Activated T-cell treated with anti-CD3 and anti-CD28 coated beads, Interleukin-2, amount 50 U/mL, for 4 hours (primary cell): Measurements from ENCODE around the gene WFS1. TPM values are rescaled to one million over a fixed set of nuclear protein-coding genes. Genes with fewer than 3 reads are reported as not detected.

Experiments
- ATAC-seq, 2 donors: fragments of 200-7000 bp; cut with Tn5 transposase; one replicate each; pipeline ENCODE4 v1.10.0; 2021
- DNase-seq: peaks from one replicate; pipeline ENCODE4 v3.0.0-alpha.2; 2020
- H3K27me3 Mint-ChIP-seq: one replicate; pipeline ENCODE4 v1.8.0; 2021; ENCODE audit warnings: low read depth, mixed read lengths
- H3K36me3 Mint-ChIP-seq: one replicate; pipeline ENCODE4 v1.8.0; 2022; ENCODE audit warnings: mixed read lengths; ENCODE audit not compliant: insufficient read depth
- H3K4me1 Mint-ChIP-seq: one replicate; pipeline ENCODE4 v1.8.0; 2021; ENCODE audit warnings: low read depth, mixed read lengths
- H3K4me3 Mint-ChIP-seq: one replicate; pipeline ENCODE4 v1.8.0; 2021; ENCODE audit warnings: mild to moderate bottlenecking, moderate library complexity, mixed read lengths
- H3K9me3 Mint-ChIP-seq: one replicate; pipeline ENCODE4 v1.8.0; 2021; ENCODE audit warnings: mixed read lengths
- total RNA-seq, 3 donors: library from RNA; stranded (reverse); gene quantifications; one replicate each; pipeline ENCODE4 v1.2.1, GENCODE V29; 2021

Gene WFS1
- total RNA-seq, 3 donors from 2014 or later: 7.0 to 7.7 (median 7.3) TPM

DNA sequence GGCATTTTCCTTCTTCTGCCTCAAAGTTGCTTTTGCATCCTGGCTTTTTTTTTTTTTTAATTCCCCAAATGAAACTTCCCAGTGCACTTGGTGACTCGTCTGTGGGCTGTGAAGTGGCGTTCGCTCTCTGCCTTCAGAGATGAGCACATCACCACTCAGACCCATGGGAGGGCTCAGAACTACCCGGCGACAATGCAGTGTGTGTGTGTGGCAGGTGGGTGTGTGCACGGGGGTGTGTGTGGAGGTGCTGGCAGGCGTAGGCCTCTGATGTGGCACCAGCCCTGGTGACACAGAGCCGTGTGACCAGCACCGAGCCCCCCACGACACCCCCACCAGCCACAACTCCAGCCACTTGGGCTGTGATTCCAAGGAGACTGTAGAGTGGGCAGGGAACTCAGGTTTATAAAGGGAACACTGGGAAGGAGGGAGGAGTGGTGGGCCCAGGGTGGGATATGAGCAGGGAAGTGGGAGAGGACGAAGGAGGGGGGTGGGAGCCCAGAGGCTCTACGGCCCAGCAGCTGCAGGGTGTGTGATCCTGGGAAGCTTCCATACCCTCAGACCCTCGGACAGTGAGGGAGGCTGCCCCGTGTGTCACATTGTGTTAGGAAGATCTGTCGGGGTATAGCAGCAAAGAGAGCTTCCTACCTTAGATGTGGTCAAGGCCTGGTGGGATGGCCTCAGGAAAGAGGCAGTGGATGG lies 6.0 kb upstream of the WFS1 start:
- Mint-ChIP-seq H3K27me3 (peaks cover 11% of the 10 kb centered on the region), H3K4me3 (no peak overlapping the region), H3K9me3 (no peaks in the 10 kb centered on the region), H3K4me1 (peaks cover 14% of the 10 kb centered on the region), H3K36me3 (no peaks in the 10 kb centered on the region)
- no peak for DNase-seq
- ATAC-seq: no peak

DNA sequence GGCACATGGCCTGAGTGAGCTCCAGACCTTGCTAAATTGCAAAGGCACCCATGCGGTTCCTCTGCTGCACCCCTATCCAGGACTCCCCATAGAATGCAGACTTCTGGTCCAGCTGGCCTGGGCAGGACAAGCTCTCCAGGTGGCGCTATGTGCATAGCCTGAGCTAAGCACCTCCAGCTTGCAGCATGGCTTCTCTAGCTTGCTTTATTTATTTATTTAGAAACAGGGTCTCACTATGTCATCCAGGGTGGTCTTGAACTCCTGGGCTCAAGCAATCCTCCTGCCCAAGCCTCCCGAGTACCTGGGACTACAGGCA lies 5.5 kb upstream of the WFS1 start:
- Mint-ChIP-seq H3K27me3 (peaks cover 9% of the 10 kb centered on the region), H3K36me3 (no peaks in the 10 kb centered on the region), H3K4me3 (no peak overlapping the region), H3K9me3 (no peaks in the 10 kb centered on the region), H3K4me1 (peaks cover 16% of the 10 kb centered on the region)
- DNase-seq (no peak), ATAC-seq (no peak)

DNA sequence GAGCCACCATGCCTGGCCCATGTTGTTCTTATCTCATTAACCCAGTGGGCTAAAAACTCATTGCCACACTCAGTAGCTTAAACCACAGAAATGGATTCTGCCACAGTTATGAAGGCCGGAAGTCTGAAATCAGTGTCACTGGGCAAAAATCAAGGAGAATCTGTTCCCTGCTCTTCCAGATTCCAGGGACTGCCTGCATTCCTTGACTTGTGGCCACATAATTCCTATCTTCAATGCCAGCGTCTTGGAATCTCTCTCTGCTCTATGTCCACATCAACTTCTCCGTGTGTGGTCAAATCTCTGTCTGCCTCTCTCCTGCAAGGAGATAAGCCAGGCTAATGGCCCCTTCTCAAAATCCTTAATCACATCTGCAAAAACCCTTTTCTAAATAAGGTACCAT lies 4.1 kb upstream of the WFS1 start:
- H3K4me1 Mint-ChIP-seq: peaks cover 20% of the 10 kb centered on the region
- no peaks in the 10 kb centered on the region for H3K9me3 Mint-ChIP-seq
- ATAC-seq (no peak), DNase-seq (no peak)
- H3K27me3 Mint-ChIP-seq: peaks cover 7% of the 10 kb centered on the region
- no peaks in the 10 kb centered on the region for H3K36me3 Mint-ChIP-seq
- H3K4me3 Mint-ChIP-seq: no peak overlapping the region

- no peaks in the 10 kb centered on the region for H3K9me3 Mint-ChIP-seq
- peaks cover 21% of the 10 kb centered on the region for H3K4me1 Mint-ChIP-seq
- H3K36me3 Mint-ChIP-seq: no peaks in the 10 kb centered on the region
- no peak for ATAC-seq
- H3K4me3 Mint-ChIP-seq: no peak overlapping the region
- H3K27me3 Mint-ChIP-seq: peaks cover 6% of the 10 kb centered on the region
- no peak for DNase-seq
Observed at GRCh38 chr4:6267573-6267972, 2.1 kb upstream of the WFS1 start.

- ATAC-seq: peak; percentile 3 to 12
- Mint-ChIP-seq H3K9me3 (no peaks in the 10 kb centered on the region), H3K4me1 (peaks cover 21% of the 10 kb centered on the region), H3K4me3 (peak overlapping the region; percentile 82), H3K27me3 (peaks cover 6% of the 10 kb centered on the region), H3K36me3 (no peaks in the 10 kb centered on the region)
- DNase-seq: no peak
Observed at GRCh38 chr4:6268650-6269615, 717 bp upstream of the WFS1 start.

GRCh38 chr4:6270636-6271121 lies 1.0 kb downstream of the WFS1 start:
- no peaks in the 10 kb centered on the region for H3K36me3 Mint-ChIP-seq
- peak overlapping the region; percentile 84 for H3K4me3 Mint-ChIP-seq
- peaks cover 21% of the 10 kb centered on the region for H3K4me1 Mint-ChIP-seq
- DNase-seq (no peak), ATAC-seq (no peak)
- peaks cover 6% of the 10 kb centered on the region for H3K27me3 Mint-ChIP-seq
- H3K9me3 Mint-ChIP-seq: no peaks in the 10 kb centered on the region

DNA sequence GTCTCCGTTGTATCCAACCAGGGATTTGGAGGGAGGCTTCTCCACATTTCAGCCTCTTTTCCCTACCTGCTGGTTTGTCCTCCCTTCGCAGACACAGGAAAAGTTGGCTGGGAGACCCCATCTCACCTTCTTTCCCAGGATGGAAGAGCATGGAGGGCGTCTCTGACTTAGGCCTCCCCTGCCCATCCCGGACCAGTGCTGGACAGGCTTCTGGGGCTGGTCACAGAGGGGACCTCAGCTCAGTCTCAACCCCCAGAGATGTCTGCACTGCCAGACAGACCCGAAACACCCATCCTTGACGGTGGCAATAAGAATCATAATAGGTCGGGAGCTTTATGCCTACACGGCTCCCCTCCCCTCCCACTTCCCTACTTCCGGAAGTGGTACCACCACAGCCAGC lies 1.6 kb downstream of the WFS1 start:
- peak overlapping the region; percentile 84 for H3K4me3 Mint-ChIP-seq
- H3K27me3 Mint-ChIP-seq: peaks cover 6% of the 10 kb centered on the region
- H3K9me3 Mint-ChIP-seq: no peaks in the 10 kb centered on the region
- no peak for ATAC-seq
- H3K4me1 Mint-ChIP-seq: peaks cover 21% of the 10 kb centered on the region
- DNase-seq: no peak
- no peaks in the 10 kb centered on the region for H3K36me3 Mint-ChIP-seq

- DNase-seq (no peak), ATAC-seq (no peak)
- H3K27me3 Mint-ChIP-seq: peaks cover 6% of the 10 kb centered on the region
- H3K4me3 Mint-ChIP-seq: peak overlapping the region; percentile 67
- H3K9me3 Mint-ChIP-seq: no peaks in the 10 kb centered on the region
- H3K36me3 Mint-ChIP-seq: no peaks in the 10 kb centered on the region
- peaks cover 21% of the 10 kb centered on the region for H3K4me1 Mint-ChIP-seq
Observed at GRCh38 chr4:6271701-6272465, 2.2 kb downstream of the WFS1 start.

GRCh38 chr4:6272863-6273660 lies 3.4 kb downstream of the WFS1 start:
- DNase-seq: no peak
- peaks cover 6% of the 10 kb centered on the region for H3K27me3 Mint-ChIP-seq

DNA sequence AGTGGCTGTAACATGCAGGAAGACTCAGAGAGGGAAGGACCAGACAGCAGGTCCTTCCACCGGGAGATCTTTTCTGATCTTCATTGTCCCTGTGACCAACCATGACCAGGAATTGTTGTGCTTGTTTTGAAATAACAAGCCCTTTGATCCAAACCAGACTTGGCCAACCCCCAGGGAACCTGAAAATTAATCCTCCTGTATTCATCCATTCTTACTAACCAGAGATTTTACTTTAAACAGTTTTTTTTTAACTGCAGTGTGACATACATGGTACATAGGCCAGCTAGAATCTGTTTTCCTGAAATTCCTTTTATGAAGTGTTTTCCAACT lies 4.0 kb downstream of the WFS1 start:
- Mint-ChIP-seq H3K27me3 (peaks cover 6% of the 10 kb centered on the region), H3K36me3 (no peaks in the 10 kb centered on the region), H3K4me3 (no peak overlapping the region), H3K9me3 (no peaks in the 10 kb centered on the region), H3K4me1 (peaks cover 14% of the 10 kb centered on the region)
- ATAC-seq (no peak), DNase-seq (no peak)

More at GRCh38 chr4:6272863-6273660, 3.4 kb downstream of the WFS1 start:
- no peaks in the 10 kb centered on the region for H3K36me3 Mint-ChIP-seq
- ATAC-seq: no peak
- peaks cover 13% of the 10 kb centered on the region for H3K4me1 Mint-ChIP-seq
- no peak overlapping the region for H3K4me3 Mint-ChIP-seq
- H3K9me3 Mint-ChIP-seq: no peaks in the 10 kb centered on the region

GRCh38 chr4:6275351-6275750 lies 5.7 kb downstream of the WFS1 start:
- no peak for ATAC-seq
- Mint-ChIP-seq H3K4me1 (peaks cover 11% of the 10 kb centered on the region), H3K9me3 (no peaks in the 10 kb centered on the region), H3K36me3 (no peaks in the 10 kb centered on the region), H3K27me3 (peaks cover 6% of the 10 kb centered on the region), H3K4me3 (no peak overlapping the region)
- DNase-seq: no peak

GRCh38 chr4:6275898-6276806 lies 6.5 kb downstream of the WFS1 start:
- Mint-ChIP-seq H3K27me3 (peaks cover 3% of the 10 kb centered on the region), H3K4me1 (peaks cover 9% of the 10 kb centered on the region), H3K9me3 (no peaks in the 10 kb centered on the region), H3K4me3 (no peak overlapping the region), H3K36me3 (no peaks in the 10 kb centered on the region)
- ATAC-seq: no peak
- DNase-seq: no peak
